Lung (tissue), 16 donors: ENCODE measurements around the gene DCAF8. TPM values are rescaled to one million over a fixed set of nuclear protein-coding genes. Genes with fewer than 3 reads are reported as not detected.

Source experiments
- ATAC-seq: fragments of 200-7000 bp; cut with Tn5 transposase; one replicate; pipeline ENCODE4 v1.9.1; 2020; ENCODE audit warnings: moderate number of reproducible peaks; ENCODE audit not compliant: insufficient read depth, low FRiP score
- DNase-seq, 3 donors: peaks; one replicate each; pipeline ENCODE4 v3.0.0-alpha.2; 2013 to 2017
- H3K27ac ChIP-seq, 2 donors: one replicate each; pipeline ENCODE4 v1.5.1; 2013; ENCODE audit warnings: mild to moderate bottlenecking in 2 of 2, moderate library complexity in 2 of 2, control low read depth in 1 of 2, inconsistent platforms in 1 of 2, low read depth in 1 of 2, low read length in 1 of 2
- H3K27me3 ChIP-seq, 3 donors: one replicate each; pipeline ENCODE4 v1.5.1; 2013; ENCODE audit warnings: low read length in 2 of 3; ENCODE audit not compliant: control insufficient read depth in 3 of 3, insufficient read depth in 3 of 3
- H3K36me3 ChIP-seq, 4 donors: one replicate each; pipeline ENCODE4 v1.5.1; 2013; ENCODE audit warnings: low read length in 4 of 4, mild to moderate bottlenecking in 1 of 4, moderate library complexity in 1 of 4; ENCODE audit not compliant: control insufficient read depth in 4 of 4, insufficient read depth in 4 of 4
- H3K4me1 ChIP-seq, 5 donors: one replicate each; pipeline ENCODE4 v1.5.1; 2013; ENCODE audit warnings: low read length in 5 of 5, mild to moderate bottlenecking in 2 of 5, moderate library complexity in 1 of 5; ENCODE audit not compliant: control insufficient read depth in 5 of 5, insufficient read depth in 5 of 5
- H3K4me3 ChIP-seq: one replicate; pipeline ENCODE4 v1.5.1; 2013; ENCODE audit warnings: mild to moderate bottlenecking, control low read depth, moderate library complexity
- H3K9ac ChIP-seq, 2 donors: one replicate each; pipeline ENCODE4 v1.5.1; 2013; ENCODE audit warnings: low read length in 2 of 2, control low read depth in 1 of 2; ENCODE audit not compliant: insufficient read depth in 1 of 2
- H3K9me3 ChIP-seq, 4 donors: one replicate each; pipeline ENCODE4 v1.5.1; 2013; ENCODE audit warnings: low read length in 3 of 4, mild to moderate bottlenecking in 1 of 4, moderate library complexity in 1 of 4; ENCODE audit not compliant: control insufficient read depth in 4 of 4, insufficient read depth in 3 of 4
- CTCF ChIP-seq: IDR thresholded peaks from 2 replicates; pipeline ENCODE4 v1.5.1; 2012; ENCODE audit warnings: mild to moderate bottlenecking; ENCODE audit errors: control extremely low read depth, extremely low read depth
- WGBS, 2 donors: extraction: QIAGEN DNeasy Blood & Tissue Kit; methylation state at CpG; one replicate each; pipeline ENCODE4 v1.1.7; 2013; 5-methylcytosine and 5-hydroxymethylcytosine counted together
- long read RNA-seq, 5 donors: transcript quantifications; one replicate each; lab custom pipeline, GENCODE V29; 2026
- polyA plus RNA-seq, 2 donors: library from polyadenylated mRNA; stranded (reverse); fragments of 200-250 nt; gene quantifications; one replicate each; pipeline ENCODE4 v1.2.1, GENCODE V29; 2013
- total RNA-seq, 2 donors: library from RNA; depleted of rRNA in 1 of 2; stranded (reverse); fragments of >200 nt in 1 of 2; gene quantifications; one replicate each; pipeline ENCODE4 v1.2.1, GENCODE V29; 2014 to 2021
- donor health status: control.
- donor health status: control.
- donor health status: Bipolar disorder and iron deficiency.
- donor health status: healthy.
- donor health status: DM: yes; HTN: yes; CAD: no.

Gene DCAF8
- total RNA-seq, result 100 to 1,000 TPM; 104 to 207 TPM
- polyA plus RNA-seq, result 10 to 100 TPM; 64.0 to 72.4 TPM
- long read RNA-seq, donor 1, full-length matches to known transcripts, result 28 of 47 reads
- long read RNA-seq, donor 1, partial matches to known transcripts, result 19 of 47 reads
- long read RNA-seq, donor 1, other reads (novel, unspliced or antisense), result 0 of 47 reads
- long read RNA-seq, donor 2, transcript DCAF8-212 (3 exons, 945 nt), result major isoform, 6 of 8 reads
- long read RNA-seq, donor 2, partial matches to known transcripts, result 0 of 8 reads
- long read RNA-seq, donor 2, other reads (novel, unspliced or antisense), result 0 of 8 reads
- long read RNA-seq, donor 3, transcript DCAF8-212 (3 exons, 945 nt), result major isoform, 5 of 23 reads
- long read RNA-seq, donor 3, partial matches to known transcripts, result 13 of 23 reads
- long read RNA-seq, donor 3, other reads (novel, unspliced or antisense), result 0 of 23 reads
- long read RNA-seq, donor 4, partial matches to known transcripts, result 0 of 5 reads
- long read RNA-seq, donor 4, other reads (novel, unspliced or antisense), result 0 of 5 reads
- long read RNA-seq, donor 5, full-length matches to known transcripts, result 15 of 29 reads
- long read RNA-seq, donor 5, partial matches to known transcripts, result 14 of 29 reads
- long read RNA-seq, donor 5, other reads (novel, unspliced or antisense), result 0 of 29 reads

GRCh38 chr1:160261893-160262794, at the start of gene DCAF8:
DCAF8 (minus strand) TSS chr1:160262549; CDS start chr1:160244008, 18,541 bp downstream.
- WGBS, 2 donors, result 0 to 1% methylated on average over 53 to 67 of the region's 67 CpGs
- Histone ChIP-seq H3K9ac (peak within 1 kb of the TSS; percentile 97 to 100), H3K27me3 (no peaks in the 10 kb centered on the region), H3K27ac (peak within 1 kb of the TSS; percentile 98 to 100), H3K36me3 (peaks cover 0 to 9% (median 2%) of the 10 kb centered on the region in 4 donors), H3K4me3 (peak within 1 kb of the TSS; percentile 99), H3K4me1 (peaks cover 0 to 34% (median 18%) of the 10 kb centered on the region in 5 donors), H3K9me3 (no peaks in the 10 kb centered on the region)
- peak; percentile 99 for ATAC-seq
- no peak for TF ChIP-seq CTCF
- DNase-seq, result peak; percentile 99 to 100 (median 99)

GRCh38 chr1:160309571-160309970, 47.2 kb upstream of the DCAF8 start:
- Histone ChIP-seq H3K9ac (no peak overlapping the region), H3K4me1 (no peaks in the 10 kb centered on the region), H3K27ac (no peak overlapping the region), H3K4me3 (no peak overlapping the region), H3K27me3 (no peaks in the 10 kb centered on the region), H3K9me3 (no peaks in the 10 kb centered on the region), H3K36me3 (peaks cover 41 to 68% (median 60%) of the 10 kb centered on the region in 4 donors)
- ATAC-seq, result no peak
- no peak for DNase-seq
- no peak for TF ChIP-seq CTCF
- WGBS, 2 donors, result 43 to 52% methylated on average over 1 of the region's 1 CpG

GRCh38 chr1:160309185-160309557, 46.8 kb upstream of the DCAF8 start:
- H3K4me1 ChIP-seq, result no peaks in the 10 kb centered on the region
- DNase-seq, result no peak
- TF ChIP-seq CTCF, result no peak
- no peaks in the 10 kb centered on the region for H3K9me3 ChIP-seq
- peaks cover 39 to 65% (median 59%) of the 10 kb centered on the region in 4 donors for H3K36me3 ChIP-seq
- H3K27ac ChIP-seq, result no peak overlapping the region
- no peak overlapping the region for H3K4me3 ChIP-seq
- ATAC-seq, result no peak
- no peak overlapping the region for H3K9ac ChIP-seq
- no peaks in the 10 kb centered on the region for H3K27me3 ChIP-seq
